ENCODE data around the gene DMGDH.

- TF ChIP-seq POLR2AphosphoS5 (IDR thresholded peaks at IDR 0.05) (no peak), POLR2A (IDR thresholded peaks at IDR 0.05) (no peak), CTCF (IDR thresholded peaks at IDR 0.05) (no peak)
Observed at GRCh38 chr5:79011219-79011836, 58.1 kb downstream of the DMGDH start.
